ENCODE results near the gene UGT2A3. TPM values are rescaled to one million over a fixed set of nuclear protein-coding genes. Genes with fewer than 3 reads are reported as not detected.

UGT2A3 gene
- total and polyA plus RNA-seq, 7 donors, result 16.9 to 28.0 (median 17.4) TPM; not detected in 4

- Histone ChIP-seq H3K4me3 (no peak overlapping the region), H3K27ac (no peak overlapping the region), H3K4me1 (no peaks in the 10 kb centered on the region), H3K27me3 (no peaks in the 10 kb centered on the region), H3K9me3 (no peaks in the 10 kb centered on the region), H3K36me3 (no peaks in the 10 kb centered on the region)
- intact Hi-C loops (cut with DNase I), result no loop called here
- no peak for TF ChIP-seq POLR2AphosphoS5 (IDR thresholded peaks at IDR 0.05)
- no peak for TF ChIP-seq CTCF (IDR thresholded peaks at IDR 0.05)
- no peak for TF ChIP-seq POLR2A (IDR thresholded peaks at IDR 0.05)
- no peak for TF ChIP-seq EP300 (IDR thresholded peaks at IDR 0.05)
- WGBS, 2 donors, result 26 to 70% methylated on average over 3 of the region's 3 CpGs
- no peak for DNase-seq
These were observed 2.5 kb upstream of the UGT2A3 start for GRCh38 chr4:68954126-68954525.

GRCh38 chr4:68953056-68953596 is 1.5 kb upstream of the UGT2A3 start:
- H3K9me3 ChIP-seq, result no peaks in the 10 kb centered on the region
- WGBS, 2 donors, result 43 to 67% methylated on average over 2 of the region's 2 CpGs
- no peaks in the 10 kb centered on the region for H3K4me1 ChIP-seq
- H3K4me3 ChIP-seq, result no peak overlapping the region
- H3K36me3 ChIP-seq, result no peaks in the 10 kb centered on the region
- TF ChIP-seq POLR2AphosphoS5 (IDR thresholded peaks at IDR 0.05) (no peak), POLR2A (IDR thresholded peaks at IDR 0.05) (no peak), CTCF (IDR thresholded peaks at IDR 0.05) (no peak), EP300 (IDR thresholded peaks at IDR 0.05) (no peak)
- no peak overlapping the region for H3K27ac ChIP-seq
- intact Hi-C loops (cut with DNase I), result no loop called here
- no peak for DNase-seq
- H3K27me3 ChIP-seq, result no peaks in the 10 kb centered on the region

GRCh38 chr4:68951806-68952585 is 392 bp upstream of the UGT2A3 start:
- WGBS, 2 donors, result 16 to 37% methylated on average over 2 of the region's 2 CpGs
- Histone ChIP-seq H3K36me3 (no peaks in the 10 kb centered on the region), H3K4me3 (no peak overlapping the region), H3K27me3 (no peaks in the 10 kb centered on the region), H3K27ac (no peak overlapping the region), H3K9me3 (no peaks in the 10 kb centered on the region), H3K4me1 (no peaks in the 10 kb centered on the region)
- TF ChIP-seq CTCF (IDR thresholded peaks at IDR 0.05), result no peak
- TF ChIP-seq POLR2AphosphoS5 (IDR thresholded peaks at IDR 0.05), result no peak
- no peak for TF ChIP-seq EP300 (IDR thresholded peaks at IDR 0.05)
- TF ChIP-seq POLR2A (IDR thresholded peaks at IDR 0.05), result no peak
- no peak for DNase-seq
- intact Hi-C loops (cut with DNase I), result no loop called here

GRCh38 chr4:68950033-68950432 is 1.6 kb downstream of the UGT2A3 start:
- 8 to 51% methylated on average over 2 of the region's 2 CpGs for WGBS, 2 donors
- Histone ChIP-seq H3K4me1 (no peaks in the 10 kb centered on the region), H3K36me3 (no peaks in the 10 kb centered on the region), H3K9me3 (no peaks in the 10 kb centered on the region), H3K27ac (no peak overlapping the region), H3K4me3 (no peak overlapping the region), H3K27me3 (no peaks in the 10 kb centered on the region)
- no peak for DNase-seq
- TF ChIP-seq EP300 (IDR thresholded peaks at IDR 0.05), result no peak
- no peak for TF ChIP-seq POLR2AphosphoS5 (IDR thresholded peaks at IDR 0.05)
- TF ChIP-seq CTCF (IDR thresholded peaks at IDR 0.05), result no peak
- intact Hi-C loops (cut with DNase I), result no loop called here

Measured in sigmoid colon (tissue), 7 donors.